Endodermal cell (in vitro differentiated cells): ENCODE data around the gene GSK3A. TPM values are rescaled to one million over a fixed set of nuclear protein-coding genes. Genes with fewer than 3 reads are reported as not detected.
A peak's percentile ranks its signal among the peaks of the same experiment; 100 is the strongest.

Experiments used
- DNase-seq: peaks from one replicate; pipeline ENCODE4 v3.0.0-alpha.2; 2017
- H3K27ac ChIP-seq: 2 replicates; pipeline ENCODE4 v1.5.1; 2013; ENCODE audit warnings: mild to moderate bottlenecking, low read depth, low read length, moderate library complexity
- H3K27me3 ChIP-seq: 2 replicates; pipeline ENCODE4 v1.6.1; 2013; ENCODE audit warnings: mild to moderate bottlenecking, low read length, moderate library complexity; ENCODE audit not compliant: insufficient read depth, control insufficient read depth, poor library complexity, severe bottlenecking
- H3K36me3 ChIP-seq: 2 replicates; pipeline ENCODE4 v1.7.0; 2013; ENCODE audit warnings: mild to moderate bottlenecking, low read length, moderate library complexity; ENCODE audit not compliant: control insufficient read depth, insufficient read depth
- H3K4me1 ChIP-seq: one replicate; pipeline ENCODE4 v1.7.0; 2013; ENCODE audit warnings: low read length; ENCODE audit not compliant: control insufficient read depth, insufficient read depth
- H3K4me3 ChIP-seq: 2 replicates; pipeline ENCODE4 v1.5.1; 2013; ENCODE audit warnings: mild to moderate bottlenecking, low read length, moderate library complexity
- H3K9ac ChIP-seq: 2 replicates; pipeline ENCODE4 v1.6.1; 2013; ENCODE audit warnings: mild to moderate bottlenecking, low read length, moderate library complexity; ENCODE audit not compliant: poor library complexity, severe bottlenecking; ENCODE audit errors: extremely low read depth
- H3K9me3 ChIP-seq: 2 replicates; pipeline ENCODE4 v1.6.1; 2013; ENCODE audit warnings: mild to moderate bottlenecking, low read length, moderate library complexity; ENCODE audit not compliant: control insufficient read depth
- H3K27ac Mint-ChIP-seq: 2 replicates; pipeline ENCODE4 v1.8.0; 2020; ENCODE audit warnings: mixed read lengths
- H3K27me3 Mint-ChIP-seq: 2 replicates; pipeline ENCODE4 v1.8.0; 2021; ENCODE audit warnings: mild to moderate bottlenecking, mixed read lengths; ENCODE audit not compliant: insufficient read depth
- H3K36me3 Mint-ChIP-seq: 2 replicates; pipeline ENCODE4 v1.8.0; 2020; ENCODE audit warnings: low read depth, mixed read lengths
- H3K4me1 Mint-ChIP-seq: 2 replicates; pipeline ENCODE4 v1.8.0; 2020; ENCODE audit warnings: mixed read lengths
- H3K4me3 Mint-ChIP-seq: 2 replicates; pipeline ENCODE4 v1.8.0; 2020; ENCODE audit warnings: mild to moderate bottlenecking, moderate library complexity, mixed read lengths
- H3K9me3 Mint-ChIP-seq: 2 replicates; pipeline ENCODE4 v1.8.0; 2020; ENCODE audit warnings: mild to moderate bottlenecking, mixed read lengths
- CTCF ChIP-seq: fragments of 200-600 bp; sonication (generic); conservative IDR thresholded peaks from 2 replicates; pipeline ENCODE4 v1.5.0; 2021; ENCODE audit warnings: antibody characterized with exemption, mild to moderate bottlenecking
- WGBS, 2 experiments: methylation state at CpG; one replicate each; pipeline versions ENCODE4 v1.1.5 to v1.1.7; 2013; ENCODE audit warnings: missing lambda C conversion rate in 2 of 2, mixed read lengths in 1 of 2; ENCODE audit not compliant: insufficient coverage in 1 of 2, insufficient read length in 1 of 2; 5-methylcytosine and 5-hydroxymethylcytosine counted together
- total RNA-seq, 2 donors: library from RNA; stranded (reverse); fragmentation: NEBNext Ultra II Directional in 1 of 2; extraction: Animal tissue kit (Norgen Biotek cat#: 25700) in 1 of 2; gene quantifications; 2 replicates in 1 of 2; 3 replicates in 1 of 2; pipeline ENCODE4 v1.2.1, GENCODE V29; 2021

The GSK3A gene
- total RNA-seq, 2 donors from 2014 or later: 52.6 to 55.1 TPM

GRCh38 chr19:42201489-42202289 is 40.7 kb downstream of the GSK3A start:
- Mint-ChIP-seq H3K36me3 (peaks cover 81% of the 10 kb centered on the region), H3K4me3 (no peak overlapping the region), H3K4me1 (peaks cover 1% of the 10 kb centered on the region), H3K27ac (peak overlapping the region; percentile 48), H3K9me3 (no peaks in the 10 kb centered on the region), H3K27me3 (no peaks in the 10 kb centered on the region)
- no peaks in the 10 kb centered on the region for H3K27me3 ChIP-seq
- no peak overlapping the region for H3K27ac ChIP-seq
- peaks cover 51% of the 10 kb centered on the region for H3K36me3 ChIP-seq
- H3K9me3 ChIP-seq: no peaks in the 10 kb centered on the region
- no peak overlapping the region for H3K4me3 ChIP-seq
- H3K4me1 ChIP-seq: no peaks in the 10 kb centered on the region
- H3K9ac ChIP-seq: no peak overlapping the region
- 90 to 97% methylated on average over 5 to 6 of the region's 6 CpGs for WGBS, 2 experiments
- DNase-seq: no peak
- no peak for TF ChIP-seq CTCF

- TF ChIP-seq CTCF: no peak
- H3K9me3 ChIP-seq: no peaks in the 10 kb centered on the region
- Mint-ChIP-seq H3K36me3 (peaks cover 80% of the 10 kb centered on the region), H3K27me3 (peaks cover 6% of the 10 kb centered on the region), H3K4me3 (no peak overlapping the region), H3K4me1 (peaks cover 1% of the 10 kb centered on the region), H3K9me3 (no peaks in the 10 kb centered on the region), H3K27ac (peak overlapping the region; percentile 52)
- no peak overlapping the region for H3K27ac ChIP-seq
- H3K4me3 ChIP-seq: no peak overlapping the region
- H3K36me3 ChIP-seq: peaks cover 49% of the 10 kb centered on the region
- H3K4me1 ChIP-seq: no peaks in the 10 kb centered on the region
- H3K9ac ChIP-seq: no peak overlapping the region
- H3K27me3 ChIP-seq: no peaks in the 10 kb centered on the region
- DNase-seq: no peak
- 81 to 96% methylated on average over 3 to 5 of the region's 5 CpGs for WGBS, 2 experiments
Observed at GRCh38 chr19:42200116-42200715, 42.2 kb downstream of the GSK3A start.

GRCh38 chr19:42199440-42200115 is 42.8 kb downstream of the GSK3A start:
- Mint-ChIP-seq H3K4me3 (no peak overlapping the region), H3K9me3 (no peaks in the 10 kb centered on the region), H3K4me1 (no peaks in the 10 kb centered on the region), H3K27me3 (peaks cover 6% of the 10 kb centered on the region), H3K27ac (peak overlapping the region; percentile 52), H3K36me3 (peaks cover 74% of the 10 kb centered on the region)
- Histone ChIP-seq H3K36me3 (peaks cover 44% of the 10 kb centered on the region), H3K27me3 (no peaks in the 10 kb centered on the region), H3K27ac (no peak overlapping the region), H3K9me3 (no peaks in the 10 kb centered on the region), H3K9ac (no peak overlapping the region), H3K4me3 (no peak overlapping the region), H3K4me1 (no peaks in the 10 kb centered on the region)
- no peak for TF ChIP-seq CTCF
- DNase-seq: peak; percentile 86
- WGBS, 2 experiments: 90 to 94% methylated on average over 23 to 32 of the region's 32 CpGs
